Tibial nerve (tissue), 4 donors: ENCODE measurements around the gene GRIN2C. TPM values are rescaled to one million over a fixed set of nuclear protein-coding genes. Genes with fewer than 3 reads are reported as not detected.

Experiments used
- DNase-seq, 2 donors: peaks; one replicate each; pipeline ENCODE4 v3.0.0-alpha.2; 2019; ENCODE audit warnings: low spot score in 2 of 2
- H3K27ac ChIP-seq, 4 donors: fragments of 200-600 bp; sonication (generic) in 3 of 4; one replicate each; pipeline ENCODE4 v1.5.1; 2017 to 2019; ENCODE audit warnings: mild to moderate bottlenecking in 1 of 4
- H3K27me3 ChIP-seq, 2 donors: fragments of 200-600 bp; sonication (generic) in 1 of 2; one replicate each; pipeline versions ENCODE4 v1.5.1 to v1.6.0; 2017 to 2019
- H3K36me3 ChIP-seq, 3 donors: fragments of 200-600 bp; sonication (generic); one replicate each; pipeline ENCODE4 v1.5.1; 2018 to 2019
- H3K4me1 ChIP-seq, 4 donors: fragments of 200-600 bp; sonication (generic) in 3 of 4; one replicate each; pipeline ENCODE4 v1.5.1; 2017 to 2019
- H3K4me3 ChIP-seq, 4 donors: fragments of 200-600 bp; sonication (generic) in 3 of 4; one replicate each; pipeline ENCODE4 v1.5.1; 2017 to 2019; ENCODE audit warnings: mild to moderate bottlenecking in 1 of 4, moderate library complexity in 1 of 4
- H3K9me3 ChIP-seq, 4 donors: fragments of 200-600 bp; sonication (generic) in 3 of 4; one replicate each; pipeline ENCODE4 v1.5.1; 2017 to 2019
- CTCF ChIP-seq, 5 experiments: fragments of 200-600 bp in 3 of 5; fragments of 450-650 bp in 2 of 5; sonication (generic) in 3 of 5; IDR thresholded peaks; one replicate each; pipeline ENCODE4 v1.5.1; 2016 to 2019; ENCODE audit warnings: antibody characterized with exemption in 5 of 5, mild to moderate bottlenecking in 3 of 5, moderate library complexity in 2 of 5
- EP300 ChIP-seq, 2 donors: sonication (generic); formaldehyde crosslinking; IDR thresholded peaks; one replicate each; pipeline ENCODE4 v1.6.1; 2017; ENCODE audit warnings: antibody characterized with exemption in 2 of 2, mild to moderate bottlenecking in 1 of 2
- POLR2A ChIP-seq, 2 donors: fragments of 450-650 bp; IDR thresholded peaks; one replicate each; pipeline ENCODE4 v1.6.1; 2017; ENCODE audit warnings: antibody characterized with exemption in 2 of 2, mild to moderate bottlenecking in 2 of 2, moderate library complexity in 2 of 2
- WGBS, 2 donors: methylation state at CpG; one replicate each; pipeline ENCODE4 v1.1.5; 2018; 5-methylcytosine and 5-hydroxymethylcytosine counted together
- total RNA-seq, 4 donors: library from RNA; depleted of rRNA; stranded (reverse); fragments of >200 nt; gene quantifications; one replicate each; pipeline ENCODE4 v1.1.0, GENCODE V29; 2016

Gene GRIN2C
- total RNA-seq, 4 donors from 2014 or later: 0.22 to 3.6 (median 0.50) TPM

- TF ChIP-seq EP300 (IDR thresholded peaks at IDR 0.05): no peak
- TF ChIP-seq CTCF (IDR thresholded peaks at IDR 0.05): no peak
- no peak for TF ChIP-seq POLR2A (IDR thresholded peaks at IDR 0.05)
- peaks cover 0 to 10% of the 10 kb centered on the region in 2 donors for H3K27me3 ChIP-seq
Measured at GRCh38 chr17:74874615-74875037, 14.9 kb upstream of the GRIN2C start.

GRCh38 chr17:74873874-74874614 is 14.4 kb upstream of the GRIN2C start:
- TF ChIP-seq POLR2A (IDR thresholded peaks at IDR 0.05) (no peak), EP300 (IDR thresholded peaks at IDR 0.05) (no peak), CTCF (IDR thresholded peaks at IDR 0.05) (no peak)
- 55 to 59% methylated on average over 6 of the region's 6 CpGs for WGBS, 2 donors
- Histone ChIP-seq H3K27me3 (peaks cover 0 to 10% of the 10 kb centered on the region in 2 donors), H3K27ac (peak overlapping the region; percentile 85 to 96 (median 88)), H3K9me3 (no peaks in the 10 kb centered on the region), H3K36me3 (peaks cover 0 to 4% (median 0%) of the 10 kb centered on the region in 3 donors), H3K4me3 (peak overlapping the region; percentile 47 to 75 (median 66)), H3K4me1 (peaks cover 0 to 38% (median 11%) of the 10 kb centered on the region in 4 donors)
- DNase-seq: no peak

More at GRCh38 chr17:74874615-74875037, 14.9 kb upstream of the GRIN2C start:
- no peak for DNase-seq
- Histone ChIP-seq H3K36me3 (no peaks in the 10 kb centered on the region), H3K4me1 (peaks cover 0 to 38% (median 11%) of the 10 kb centered on the region in 4 donors), H3K9me3 (no peaks in the 10 kb centered on the region), H3K4me3 (no peak overlapping the region), H3K27ac (no peak overlapping the region)
- WGBS, 2 donors: 95 to 98% methylated on average over 5 of the region's 5 CpGs

GRCh38 chr17:74873037-74873873 is 13.6 kb upstream of the GRIN2C start:
- peak; percentile 100 for DNase-seq
- H3K4me1 ChIP-seq: peaks cover 0 to 34% (median 11%) of the 10 kb centered on the region in 4 donors
- 0 to 1% methylated on average over 44 to 51 of the region's 55 CpGs for WGBS, 2 donors

GRCh38 chr17:74872313-74873036 is 12.8 kb upstream of the GRIN2C start, which contains the start of gene FDXR:
FDXR (minus strand) TSS chr17:74872994; CDS start chr17:74872944, 50 bp downstream.
- DNase-seq: no peak
- 7 to 8% methylated on average over 38 of the region's 38 CpGs for WGBS, 2 donors
- Histone ChIP-seq H3K27ac (peak within 1 kb of the TSS; percentile 85 to 96 (median 88)), H3K4me3 (peak within 1 kb of the TSS; percentile 55 to 75 (median 70)), H3K9me3 (no peaks in the 10 kb centered on the region), H3K4me1 (peaks cover 0 to 27% (median 11%) of the 10 kb centered on the region in 4 donors), H3K36me3 (peaks cover 0 to 5% (median 0%) of the 10 kb centered on the region in 3 donors), H3K27me3 (peaks cover 0 to 2% of the 10 kb centered on the region in 2 donors)
- TF ChIP-seq EP300 (IDR thresholded peaks at IDR 0.05): no peak
- no peak for TF ChIP-seq CTCF (IDR thresholded peaks at IDR 0.05)
- peak in 1 of 2 donors; percentile 12 for TF ChIP-seq POLR2A (IDR thresholded peaks at IDR 0.05)

More at GRCh38 chr17:74873037-74873873, 13.6 kb upstream of the GRIN2C start:
- Histone ChIP-seq H3K36me3 (peaks cover 0 to 5% (median 0%) of the 10 kb centered on the region in 3 donors), H3K27me3 (peaks cover 0 to 9% of the 10 kb centered on the region in 2 donors), H3K9me3 (no peaks in the 10 kb centered on the region), H3K27ac (peak overlapping the region; percentile 85 to 96 (median 88)), H3K4me3 (peak overlapping the region; percentile 55 to 75 (median 66))
- peak in 2 of 5 experiments; percentile 15 to 53 for TF ChIP-seq CTCF (IDR thresholded peaks at IDR 0.05)
- TF ChIP-seq POLR2A (IDR thresholded peaks at IDR 0.05): peak; percentile 94 to 96
- peak; percentile 99 for TF ChIP-seq EP300 (IDR thresholded peaks at IDR 0.05)
